Amygdala (tissue), 56 donors: ENCODE measurements around the gene CARD8.

Experiments used
- DNase-seq, 56 donors: peaks; one replicate each; lab custom pipeline; 2025; lab: John Stamatoyannopoulos, UW

The CARD8 gene

DNA sequence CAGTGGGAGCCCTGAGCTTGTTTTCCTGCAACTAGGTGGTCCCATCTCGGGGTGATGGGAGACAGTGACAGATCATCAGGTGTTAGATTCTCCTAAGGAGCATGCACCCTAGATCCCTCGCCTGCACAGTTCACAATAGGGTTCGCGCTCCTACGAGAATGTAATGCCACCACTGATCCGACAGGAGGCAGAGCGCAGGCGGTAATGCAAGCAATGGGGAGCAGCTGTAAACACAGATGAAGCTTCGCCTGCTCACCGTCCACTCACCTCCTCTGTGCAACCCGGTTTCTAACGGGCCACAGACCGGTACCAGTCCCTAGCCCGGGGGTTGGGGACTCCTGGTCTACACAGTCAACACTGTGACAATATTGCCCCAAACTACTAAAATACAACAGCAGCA lies 38.8 kb downstream of the CARD8 start:
- no peak for DNase-seq

DNA sequence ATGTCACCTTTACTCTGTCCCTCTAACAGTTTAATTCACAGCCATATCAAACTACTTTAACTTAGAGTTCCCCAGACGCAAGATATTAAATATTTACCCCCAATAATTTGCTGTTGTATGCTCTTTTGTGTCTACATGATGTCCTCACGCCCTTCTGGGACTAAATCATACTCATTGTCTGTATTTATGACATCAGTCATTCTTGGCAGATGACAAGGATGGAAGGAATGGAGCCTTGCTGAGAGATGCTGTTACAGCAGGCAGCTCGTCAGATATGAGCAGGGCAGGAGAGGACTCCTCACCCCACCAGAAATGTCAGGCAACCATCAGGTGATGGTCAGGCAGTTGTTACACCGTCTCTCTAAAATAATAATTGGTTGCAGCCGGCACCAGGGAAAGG lies 41.8 kb downstream of the CARD8 start:
- DNase-seq, result no peak

DNA sequence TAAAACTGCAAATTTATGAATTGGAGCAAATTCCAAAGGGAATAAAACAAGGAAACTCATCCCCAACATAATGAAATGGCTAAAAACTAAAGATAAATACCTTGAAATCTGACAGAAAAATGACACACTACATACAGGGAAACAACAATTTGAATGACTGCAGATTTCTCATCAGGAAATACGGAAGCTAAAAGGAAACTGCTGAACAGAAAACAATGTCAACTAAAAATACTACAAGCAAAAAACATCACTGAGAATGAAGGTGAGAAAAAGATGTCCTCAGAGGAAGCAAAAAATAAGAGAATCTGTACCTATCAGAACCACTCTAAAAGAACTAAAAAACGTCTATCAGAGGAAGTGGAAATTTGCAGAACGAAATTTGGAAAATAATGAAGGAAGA lies 45.7 kb downstream of the CARD8 start:
- DNase-seq, result no peak

GRCh38 chr19:48206397-48207093 lies 49.2 kb downstream of the CARD8 start:
- DNase-seq, result no peak

DNA sequence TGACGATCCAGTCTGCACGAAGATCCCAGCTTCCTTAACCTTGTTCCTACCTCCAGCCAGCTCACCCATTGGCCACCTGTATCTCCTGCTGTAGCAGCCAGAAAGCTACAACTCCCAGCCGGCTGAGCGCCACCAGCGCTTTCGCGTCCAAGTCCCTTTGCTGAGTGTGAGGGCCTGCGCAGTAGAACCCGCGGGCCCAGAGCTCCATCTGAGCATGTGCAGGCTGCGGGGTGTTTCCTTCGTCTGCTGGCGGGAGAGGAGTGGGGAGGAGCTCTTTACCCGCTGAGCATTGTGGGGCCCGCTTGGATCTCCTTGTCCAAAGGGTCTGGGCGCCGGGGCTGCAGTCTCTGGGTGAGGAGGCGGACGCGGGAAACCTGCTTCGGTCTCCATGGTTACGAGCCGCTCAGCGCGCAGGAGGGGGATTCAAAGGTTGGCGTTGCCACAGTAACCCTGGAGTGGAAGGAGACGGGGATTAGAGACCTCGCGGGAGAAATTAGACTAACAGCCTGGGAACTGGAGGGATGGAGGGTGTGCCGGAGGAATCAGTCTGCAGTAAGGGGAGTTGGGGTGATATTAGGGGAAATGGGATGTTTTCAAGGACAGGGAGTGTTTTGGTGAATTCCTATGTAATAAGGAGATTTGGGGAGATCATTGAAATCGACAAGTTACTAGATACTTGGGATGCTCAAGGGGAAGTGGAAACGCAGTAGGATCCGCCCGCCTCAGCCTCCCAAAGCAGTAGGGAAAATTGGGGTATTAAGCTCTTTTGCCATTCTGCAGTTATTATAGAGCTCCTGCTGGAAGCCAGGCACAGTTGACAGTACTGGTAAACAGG lies 51.7 kb downstream of the CARD8 start:
- DNase-seq, result peak; percentile 84 to 98 (median 95)

GRCh38 chr19:48203222-48203793 lies 52.4 kb downstream of the CARD8 start:
- DNase-seq, result no peak

DNA sequence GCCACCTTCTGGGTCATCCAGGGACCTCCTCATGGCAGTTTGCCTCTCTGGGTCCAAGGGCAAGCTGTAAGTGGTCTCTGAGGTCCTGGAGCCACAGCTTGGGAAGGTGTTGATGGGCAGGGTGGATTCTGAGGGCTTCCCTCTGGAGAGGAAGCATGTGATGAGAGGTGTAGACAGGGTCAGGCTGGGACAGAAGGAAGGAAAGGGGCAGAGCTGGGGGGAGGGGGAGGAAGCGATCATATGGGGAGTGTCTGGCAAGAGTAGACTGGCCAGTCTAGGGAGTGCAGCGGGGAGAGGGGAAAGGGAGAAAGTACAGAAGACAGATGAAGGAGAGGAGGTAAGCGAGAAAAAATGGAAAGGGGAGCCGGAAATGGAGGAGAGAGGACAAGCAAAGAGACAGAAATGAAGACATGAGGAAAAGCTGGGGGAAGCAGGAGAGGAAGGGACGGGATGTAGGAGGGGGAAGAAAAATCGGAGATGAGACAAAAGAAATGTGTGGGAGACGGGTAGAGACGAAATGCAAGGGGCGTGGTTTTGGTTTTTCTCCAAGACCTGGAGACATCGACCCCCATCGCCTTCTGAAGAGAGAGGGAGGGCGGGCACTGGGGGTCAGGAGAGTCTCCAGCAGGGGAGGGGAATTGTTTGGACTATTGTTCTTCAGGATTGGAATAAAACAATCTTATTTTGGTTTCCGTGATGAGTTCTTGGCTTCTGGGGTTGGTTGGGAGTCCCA lies 58.6 kb downstream of the CARD8 start:
- no peak for DNase-seq

DNA sequence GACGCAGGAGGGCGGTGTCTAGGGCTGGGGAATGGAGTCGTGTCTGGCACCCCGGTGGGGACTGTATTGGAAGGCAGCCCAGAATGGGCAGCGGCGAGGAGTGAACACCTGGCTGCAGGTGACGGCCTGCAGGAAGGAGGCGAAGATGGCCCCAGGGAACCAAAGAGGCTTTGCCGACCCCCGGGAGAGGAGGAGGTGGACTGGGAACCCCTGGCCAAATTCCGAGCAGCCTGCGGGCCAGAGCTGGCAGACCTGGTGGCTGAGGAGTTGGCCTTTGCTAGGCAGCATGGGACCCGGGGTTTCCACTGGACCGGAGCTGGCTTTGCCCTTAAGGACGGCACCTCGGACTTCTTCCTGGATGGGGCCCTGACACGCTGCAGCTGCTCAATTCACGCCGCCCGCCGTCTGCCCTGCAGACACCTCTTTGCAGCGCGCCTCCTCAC lies 59.4 kb downstream of the CARD8 start:
- DNase-seq, result no peak

- no peak for DNase-seq
These were observed 60.6 kb downstream of the CARD8 start for GRCh38 chr19:48194844-48195830.

- DNase-seq, result no peak
These were observed 61.5 kb downstream of the CARD8 start for GRCh38 chr19:48194041-48194843.

DNA sequence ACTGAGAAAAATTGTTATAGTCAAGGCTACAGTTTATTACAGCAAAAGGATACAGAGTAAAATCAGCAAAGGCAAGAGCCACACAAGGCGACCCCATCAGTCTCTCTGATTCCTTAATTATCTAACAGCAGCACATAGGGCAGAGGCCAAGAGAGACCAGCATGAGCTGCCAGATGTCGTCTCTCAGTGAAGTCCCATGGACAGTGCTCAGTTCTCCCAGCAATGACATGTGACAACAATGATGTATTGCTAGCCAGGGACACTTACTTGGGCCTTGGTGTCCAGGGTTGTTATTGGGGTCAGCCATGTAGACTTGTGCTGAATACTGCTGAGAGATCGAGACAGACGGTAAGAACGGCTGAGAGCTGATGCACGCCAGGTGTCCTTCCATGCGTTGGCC lies 63.0 kb downstream of the CARD8 start:
- DNase-seq, result peak in 3 of 56 donors; percentile 9 to 19 (median 9)

- no peak for DNase-seq
These were observed 64.8 kb downstream of the CARD8 start for GRCh38 chr19:48190885-48191284.

GRCh38 chr19:48190288-48190884 lies 65.3 kb downstream of the CARD8 start:
- peak in 48 of 56 donors; percentile 2 to 81 (median 46) for DNase-seq

DNA sequence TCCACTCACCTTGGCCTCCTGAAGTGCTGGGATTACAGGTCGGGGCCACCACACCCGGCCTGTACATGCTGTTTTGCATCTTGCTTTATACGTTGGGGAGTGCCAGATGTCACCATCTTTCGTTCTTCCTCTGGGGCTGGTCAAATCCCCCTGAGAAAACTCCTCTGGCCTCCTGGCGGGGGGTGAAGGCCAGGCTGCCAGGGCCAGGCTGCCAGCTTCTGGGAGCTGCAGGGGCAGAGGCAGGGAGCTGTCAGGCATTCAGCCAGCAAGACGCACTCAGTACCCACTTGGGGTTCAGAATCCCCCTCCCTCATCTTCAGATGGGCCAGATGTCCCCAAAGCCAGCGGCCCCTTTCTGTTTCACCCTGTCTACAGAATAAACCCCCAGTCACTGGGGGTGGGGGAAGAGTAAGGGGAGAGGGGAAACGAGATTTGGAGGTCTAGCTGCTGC lies 69.1 kb downstream of the CARD8 start:
- DNase-seq, result no peak

GRCh38 chr19:48186015-48186414 lies 69.7 kb downstream of the CARD8 start:
- no peak for DNase-seq

DNA sequence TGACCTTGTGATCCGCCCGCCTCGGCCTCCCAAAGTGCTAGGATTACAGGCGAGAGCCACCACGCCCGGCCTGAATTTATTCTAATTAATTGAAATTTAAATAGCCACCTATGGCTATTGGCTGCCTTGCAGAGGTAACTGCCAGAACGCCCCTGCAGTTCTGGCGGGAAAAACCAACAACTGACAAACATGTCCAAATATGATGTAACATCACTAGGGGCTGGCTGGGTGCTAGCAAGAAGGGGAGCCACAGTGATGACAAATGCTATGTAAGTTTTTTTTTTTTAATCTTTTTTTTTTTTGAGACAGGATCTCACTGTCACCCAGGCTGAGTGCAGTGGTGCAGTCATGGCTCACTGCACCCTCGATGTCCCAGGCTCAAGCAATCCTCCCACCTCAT lies 72.4 kb downstream of the CARD8 start:
- no peak for DNase-seq

- DNase-seq, result no peak
These were observed 73.3 kb downstream of the CARD8 start for GRCh38 chr19:48182434-48182833.

DNA sequence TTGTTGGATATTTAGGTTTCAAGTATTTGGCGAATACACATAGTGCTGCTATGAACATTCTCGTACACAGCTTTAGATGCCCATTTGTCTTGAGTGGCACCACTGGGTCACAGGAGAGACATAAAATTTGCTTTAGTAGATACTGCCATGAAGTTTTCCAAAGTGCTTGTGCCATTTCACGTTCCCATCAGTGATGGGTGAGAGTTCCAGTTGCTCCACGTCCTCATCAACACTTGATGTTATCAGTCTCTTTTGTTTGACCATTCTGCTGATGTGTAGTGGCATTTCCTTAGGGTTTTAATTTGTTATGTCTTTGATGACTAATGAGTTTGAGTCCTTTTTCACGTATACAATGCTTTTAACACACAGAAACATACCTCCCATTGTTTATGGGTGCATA lies 74.2 kb downstream of the CARD8 start:
- no peak for DNase-seq
